ENCODE data around the gene STAC3. TPM values are rescaled to one million over a fixed set of nuclear protein-coding genes. Genes with fewer than 3 reads are reported as not detected.
A peak's percentile ranks its signal among the peaks of the same experiment; 100 is the strongest.

STAC3 gene
- total and polyA plus RNA-seq, 7 donors, result 0.41 to 4.6 (median 1.8) TPM

GRCh38 chr12:57218030-57218853 is 32.7 kb downstream of the STAC3 start:
- Histone ChIP-seq H3K9me3 (no peaks in the 10 kb centered on the region), H3K4me3 (no peak overlapping the region), H3K36me3 (no peaks in the 10 kb centered on the region), H3K4me1 (peaks cover 0 to 42% (median 28%) of the 10 kb centered on the region in 4 donors), H3K27ac (no peak overlapping the region), H3K27me3 (peaks cover 71 to 97% (median 86%) of the 10 kb centered on the region in 3 donors)
- TF ChIP-seq EP300 (IDR thresholded peaks at IDR 0.05) (no peak), CTCF (IDR thresholded peaks at IDR 0.05) (no peak), POLR2AphosphoS5 (IDR thresholded peaks at IDR 0.05) (no peak), POLR2A (IDR thresholded peaks at IDR 0.05) (no peak)
- no peak for DNase-seq
- intact Hi-C loops (cut with DNase I), result no loop called here
- 30 to 61% methylated on average over 5 of the region's 5 CpGs for WGBS, 2 donors

GRCh38 chr12:57216921-57217879 is 33.8 kb downstream of the STAC3 start:
- intact Hi-C loops (cut with DNase I), result no loop called here
- TF ChIP-seq POLR2A (IDR thresholded peaks at IDR 0.05) (no peak), POLR2AphosphoS5 (IDR thresholded peaks at IDR 0.05) (no peak), CTCF (IDR thresholded peaks at IDR 0.05) (no peak), EP300 (IDR thresholded peaks at IDR 0.05) (no peak)
- Histone ChIP-seq H3K27ac (no peak overlapping the region), H3K4me3 (peak overlapping the region in 3 of 4 donors; percentile 22 to 48 (median 45)), H3K9me3 (no peaks in the 10 kb centered on the region), H3K36me3 (peaks cover 0 to 7% (median 2%) of the 10 kb centered on the region in 4 donors), H3K4me1 (peaks cover 0 to 42% (median 28%) of the 10 kb centered on the region in 4 donors), H3K27me3 (peaks cover 61 to 87% (median 75%) of the 10 kb centered on the region in 3 donors)
- DNase-seq, result no peak
- 1 to 3% methylated on average over 63 of the region's 63 CpGs for WGBS, 2 donors

- H3K4me1 ChIP-seq, result peaks cover 0 to 38% (median 28%) of the 10 kb centered on the region in 4 donors
- peaks cover 54 to 77% (median 66%) of the 10 kb centered on the region in 3 donors for H3K27me3 ChIP-seq
- H3K9me3 ChIP-seq, result no peaks in the 10 kb centered on the region
- DNase-seq, result no peak
- intact Hi-C loops (cut with DNase I), result no loop called here
- no peak within 1 kb of the TSS for H3K27ac ChIP-seq
- peak within 1 kb of the TSS in 3 of 4 donors; percentile 22 to 48 (median 45) for H3K4me3 ChIP-seq
- WGBS, 2 donors, result 1% methylated on average over 102 of the region's 102 CpGs
- H3K36me3 ChIP-seq, result peaks cover 0 to 17% (median 6%) of the 10 kb centered on the region in 4 donors
- TF ChIP-seq POLR2A (IDR thresholded peaks at IDR 0.05) (no peak), EP300 (IDR thresholded peaks at IDR 0.05) (no peak), POLR2AphosphoS5 (IDR thresholded peaks at IDR 0.05) (no peak), CTCF (IDR thresholded peaks at IDR 0.05) (no peak)
These were observed 34.7 kb downstream of the STAC3 start, which contains the start of gene NXPH4 for GRCh38 chr12:57216014-57216911. Gene NXPH4 (plus strand): TSS chr12:57216794. CDS start chr12:57216970, 176 bp downstream.

GRCh38 chr12:57215668-57216013 is 35.3 kb downstream of the STAC3 start:
- no peak for TF ChIP-seq POLR2A (IDR thresholded peaks at IDR 0.05)
- TF ChIP-seq POLR2AphosphoS5 (IDR thresholded peaks at IDR 0.05), result no peak
- TF ChIP-seq EP300 (IDR thresholded peaks at IDR 0.05), result no peak
- TF ChIP-seq CTCF (IDR thresholded peaks at IDR 0.05), result no peak
- Histone ChIP-seq H3K27me3 (peaks cover 50 to 71% (median 60%) of the 10 kb centered on the region in 3 donors), H3K36me3 (peaks cover 0 to 23% (median 10%) of the 10 kb centered on the region in 4 donors), H3K27ac (no peak overlapping the region), H3K4me1 (peaks cover 0 to 38% (median 28%) of the 10 kb centered on the region in 4 donors), H3K4me3 (no peak overlapping the region), H3K9me3 (no peaks in the 10 kb centered on the region)
- DNase-seq, result no peak
- WGBS, 2 donors, result 14 to 17% methylated on average over 7 of the region's 7 CpGs
- intact Hi-C loops (cut with DNase I), result no loop called here

Measured in sigmoid colon (tissue), 7 donors.